Measurements from ENCODE around the gene ID1. TPM values are rescaled to one million over a fixed set of nuclear protein-coding genes. Genes with fewer than 3 reads are reported as not detected.

ID1 gene
- total and polyA plus RNA-seq, 2 of the 13 experiments (the other 11 are each of a cell fraction or from before 2014, with no cell fraction given) = 320 to 419 TPM

GRCh38 chr20:31572701-31573554 lies 32.2 kb upstream of the ID1 start (continued):
- TF ChIP-seq MNT (IDR thresholded peaks at IDR 0.05) (no peak; the same call in 1 of the 2 replicates), BRF2 (CRISPR knock-in tag; IDR thresholded peaks at IDR 0.05) (peak; percentile 66), RFXANK (CRISPR knock-in tag; IDR thresholded peaks at IDR 0.05) (peak; percentile 93; the same call in 1 of the 2 replicates), NR2F1 (CRISPR knock-in tag; IDR thresholded peaks at IDR 0.05) (peak; percentile 99), ZBTB42 (CRISPR knock-in tag; IDR thresholded peaks at IDR 0.05) (0 out of 2 replicates have a peak, but pooled peaks have one; percentile 17), ERF (CRISPR knock-in tag; IDR thresholded peaks at IDR 0.05) (no peak; the same call in 1 of the 2 replicates), ZNF3 (CRISPR knock-in tag; IDR thresholded peaks at IDR 0.05) (no peak; the same call in 1 of the 2 replicates), GZF1 (CRISPR knock-in tag; IDR thresholded peaks at IDR 0.05) (peak; percentile 23; the same call in 1 of the 2 replicates), ZUFSP (CRISPR knock-in tag; IDR thresholded peaks at IDR 0.05; ENCODE audit: borderline replicate concordance) (no peak), TGIF2 (CRISPR knock-in tag; IDR thresholded peaks at IDR 0.05) (peak; percentile 99), ZNF234 (CRISPR knock-in tag; conservative IDR thresholded peaks at IDR 0.05) (no peak), ZNF670 (CRISPR knock-in tag; IDR thresholded peaks at IDR 0.05; ENCODE audit: borderline replicate concordance) (peak; percentile 86; the same call in 1 of the 2 replicates), TBX2 (CRISPR knock-in tag; IDR thresholded peaks at IDR 0.05; ENCODE audit: borderline replicate concordance) (peak; percentile 89), TOE1 (CRISPR knock-in tag; IDR thresholded peaks at IDR 0.05) (no peak; the same call in 1 of the 2 replicates), ATF1 (CRISPR knock-in tag; IDR thresholded peaks at IDR 0.05) (0 out of 2 replicates have a peak, but pooled peaks have one; percentile 42), ZNF713 (CRISPR knock-in tag; IDR thresholded peaks at IDR 0.05) (no peak; the same call in 1 of the 2 replicates), FOXA3 (CRISPR knock-in tag; IDR thresholded peaks at IDR 0.05) (peak; percentile 88), BCL6 (CRISPR knock-in tag; IDR thresholded peaks at IDR 0.05) (peak; percentile 94), ARID5B (CRISPR knock-in tag; IDR thresholded peaks at IDR 0.05) (peak; percentile 93), ATF5 (CRISPR knock-in tag; IDR thresholded peaks at IDR 0.05; ENCODE audit: low read depth) (peak; percentile 61; the same call in 1 of the 2 replicates)

Data from HepG2 (cell line).